HuH-7 (cell line): Measurements from ENCODE around the gene SCRN2.

Experiments
- DNase-seq: peaks from one replicate; pipeline ENCODE4 v3.0.0; 2011; ENCODE audit warnings: low spot score

Gene SCRN2

DNA sequence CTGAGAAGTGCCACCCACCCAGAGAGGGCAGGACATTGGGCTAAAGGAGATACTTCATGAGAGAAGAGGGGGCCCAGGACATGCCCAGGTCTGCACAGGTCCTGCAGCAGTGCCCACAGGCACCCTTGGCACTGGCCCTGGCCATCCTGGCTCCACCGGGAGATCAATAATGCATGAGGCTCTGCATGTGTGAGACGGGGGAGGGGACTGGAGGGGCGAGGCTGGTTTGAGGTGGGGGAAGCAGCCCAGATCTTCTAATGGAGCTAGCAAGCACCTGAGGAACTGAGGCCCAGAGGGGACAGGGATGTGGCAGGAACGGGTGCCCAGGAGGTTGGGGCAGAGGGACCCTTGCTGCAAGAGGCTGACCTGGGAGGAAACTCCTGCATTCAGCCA is 20.0 kb downstream of the SCRN2 start:
- no peak for DNase-seq

DNA sequence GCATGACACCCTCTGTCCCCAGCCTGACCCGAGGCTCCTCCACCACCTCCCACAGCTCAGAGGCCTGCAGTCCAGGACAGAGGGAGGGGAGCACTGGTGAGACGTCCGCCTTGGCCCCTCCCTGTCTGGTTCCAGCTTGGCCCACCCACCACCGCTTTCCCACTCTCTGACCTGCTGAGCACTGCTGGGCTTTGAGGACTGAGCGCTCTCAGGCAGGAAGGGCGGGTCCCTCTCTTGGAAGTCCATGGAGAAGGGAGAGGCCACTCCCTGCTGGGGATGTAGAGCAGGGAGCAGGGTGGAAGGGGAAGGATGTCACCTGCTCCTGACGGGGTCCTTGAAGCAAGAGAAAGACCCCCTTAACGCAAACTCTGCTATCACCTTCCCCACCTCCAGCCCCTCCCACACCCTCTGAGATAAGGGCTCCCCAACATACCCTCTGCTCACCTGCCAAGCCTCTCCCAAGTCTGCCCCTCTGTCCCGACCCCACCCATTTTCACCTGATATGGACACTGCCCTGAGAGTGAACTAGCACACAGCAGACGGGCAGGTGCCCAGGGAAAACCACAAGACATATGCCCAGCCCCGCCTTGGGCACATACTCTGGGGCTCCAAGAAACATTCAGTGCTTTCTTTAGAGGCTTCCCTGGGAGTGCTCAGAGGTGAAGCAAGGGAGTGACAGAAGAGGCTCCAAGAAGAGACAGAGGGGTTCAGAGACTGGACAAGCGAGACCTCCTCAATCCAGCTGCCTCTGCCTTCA is 20.9 kb downstream of the SCRN2 start:
- no peak for DNase-seq

DNA sequence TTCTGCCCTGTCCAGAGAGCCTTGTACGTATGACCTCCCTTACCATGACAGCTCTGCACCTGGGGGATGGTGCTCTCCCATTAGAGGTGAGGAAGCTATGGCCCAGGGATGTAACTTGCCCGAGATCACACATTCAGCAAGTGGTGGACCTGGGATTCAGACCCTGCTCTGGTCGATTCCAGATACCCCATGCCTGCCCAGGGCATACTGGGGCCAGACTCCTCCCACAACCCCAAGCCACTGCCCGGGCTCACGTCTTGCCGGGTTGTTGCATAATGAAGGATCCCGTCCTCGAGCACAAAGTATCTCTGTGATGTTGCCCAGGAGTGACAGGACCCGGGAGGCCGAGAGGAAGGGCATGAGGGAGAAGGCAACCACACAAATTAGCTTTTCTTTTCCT is 21.6 kb downstream of the SCRN2 start:
- no peak for DNase-seq

DNA sequence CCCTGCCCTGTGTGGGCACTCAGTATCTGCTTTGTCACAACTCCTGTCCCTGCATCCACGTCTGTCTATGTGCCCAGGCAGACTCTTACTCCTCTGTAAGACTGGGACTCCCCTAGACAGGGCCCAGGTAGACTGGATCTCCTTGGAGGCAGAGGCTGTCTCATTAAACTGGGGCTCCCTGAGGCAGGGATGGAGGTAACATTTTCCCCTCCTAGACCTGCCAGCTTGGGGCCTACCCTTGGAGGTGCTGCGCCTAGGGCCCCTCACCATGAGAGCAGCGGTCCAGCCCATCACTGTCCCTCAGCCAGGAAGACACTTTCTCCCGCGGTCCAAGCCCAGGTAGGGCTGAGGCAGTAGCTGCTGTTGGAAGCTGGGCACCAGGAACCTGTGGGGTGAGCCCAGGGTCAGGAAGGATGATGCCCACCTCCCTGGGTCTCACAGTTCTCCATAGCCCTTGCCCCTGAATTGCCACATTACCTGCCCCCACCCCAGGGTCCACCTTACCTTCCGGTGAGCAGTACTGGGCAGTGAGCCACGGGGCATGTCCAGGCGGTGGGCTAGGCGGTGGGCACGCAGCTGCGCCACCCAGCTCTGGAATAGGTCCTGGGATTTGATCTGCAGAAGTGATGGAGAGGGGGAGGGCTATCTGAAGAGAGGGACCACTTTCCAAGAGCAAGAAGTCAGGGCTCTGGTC is 22.9 kb downstream of the SCRN2 start:
- no peak for DNase-seq

DNA sequence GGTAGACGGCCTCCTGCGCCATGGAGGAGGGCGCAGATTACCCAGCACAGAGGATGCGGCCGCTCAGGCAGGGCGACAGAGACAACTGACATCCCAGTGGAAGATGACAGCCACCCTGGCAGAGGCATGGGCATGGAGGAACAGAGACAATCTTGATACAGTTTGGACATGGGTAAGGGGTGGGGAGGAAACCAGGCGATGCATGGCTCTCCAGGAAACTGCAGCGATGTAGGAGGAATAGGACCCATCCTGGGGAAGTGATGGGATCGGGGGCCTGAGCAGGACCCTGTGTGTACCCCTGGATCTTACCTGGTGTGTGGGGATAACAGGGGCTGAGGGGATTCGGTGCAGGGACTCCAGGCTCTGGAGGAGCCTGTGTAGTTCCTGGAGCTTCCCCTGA is 24.1 kb downstream of the SCRN2 start:
- no peak for DNase-seq

DNA sequence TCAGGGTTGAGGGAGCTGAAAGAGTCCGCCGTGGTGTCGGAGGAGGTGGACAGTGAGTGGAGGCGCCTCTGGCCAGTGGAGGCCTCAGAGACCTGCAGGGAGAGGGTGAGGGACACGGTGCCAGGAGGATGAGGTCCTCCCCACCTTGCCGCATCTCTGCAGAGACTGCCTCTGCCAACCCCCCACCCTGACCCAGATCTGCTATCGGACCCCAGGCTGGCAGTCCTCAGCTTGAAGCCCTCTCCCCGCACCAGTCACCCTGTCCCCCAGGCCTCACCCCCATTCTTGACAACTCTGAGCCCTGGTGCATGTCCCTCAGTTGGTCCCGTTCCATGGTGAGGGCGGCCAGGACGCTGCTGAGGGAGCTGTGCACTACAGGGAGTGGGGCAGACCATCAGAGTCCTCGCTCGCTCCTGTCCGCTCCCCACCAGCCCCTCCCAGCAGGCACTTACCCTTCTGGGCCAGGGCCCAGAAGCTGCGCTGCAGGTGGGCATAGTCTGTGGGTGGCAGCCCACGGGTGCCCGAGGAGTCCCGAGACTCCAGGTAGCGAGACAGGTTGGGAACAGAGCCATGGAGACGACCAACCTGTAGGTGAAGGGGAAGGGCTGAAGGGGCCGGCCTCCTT is 24.9 kb downstream of the SCRN2 start:
- no peak for DNase-seq

DNA sequence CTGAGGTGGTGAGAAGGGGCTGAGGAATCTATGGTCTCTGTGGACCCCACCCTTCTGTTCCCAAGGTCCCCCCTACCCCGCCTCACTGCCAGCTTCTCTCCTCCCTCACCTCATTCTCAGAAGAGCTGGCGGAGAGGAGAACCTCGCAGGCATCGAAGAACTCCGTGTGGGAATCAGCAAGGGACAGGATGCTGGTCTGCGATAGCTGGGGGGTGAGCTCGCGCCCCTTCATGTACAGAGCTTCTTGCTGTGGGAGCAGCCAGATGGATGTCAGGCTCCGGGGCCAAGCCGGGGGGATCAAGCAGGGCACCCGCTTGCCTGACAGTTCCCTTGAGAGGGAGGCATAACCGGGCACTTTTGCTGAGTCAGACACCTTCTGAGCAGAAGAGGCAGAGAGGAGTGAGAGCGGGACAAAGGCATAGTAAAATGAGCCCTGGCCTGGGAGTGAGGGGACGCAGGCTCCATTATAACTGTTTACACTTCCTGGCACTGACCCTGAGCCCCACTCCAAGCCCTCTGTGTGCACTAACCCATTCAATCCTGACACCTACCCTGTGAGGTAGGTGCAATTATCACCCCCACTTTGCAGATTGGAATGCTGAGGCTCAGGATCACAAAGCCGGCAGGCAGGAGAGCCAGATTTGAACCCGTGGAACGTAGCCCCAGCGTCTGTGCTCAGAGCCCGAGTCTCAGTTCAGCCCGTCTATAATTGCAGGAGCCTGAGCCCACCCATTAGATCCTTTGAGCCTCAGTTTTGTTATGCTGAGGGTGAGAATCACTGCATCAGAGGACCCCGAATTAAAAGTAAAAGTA is 25.8 kb downstream of the SCRN2 start:
- DNase-seq: no peak

DNA sequence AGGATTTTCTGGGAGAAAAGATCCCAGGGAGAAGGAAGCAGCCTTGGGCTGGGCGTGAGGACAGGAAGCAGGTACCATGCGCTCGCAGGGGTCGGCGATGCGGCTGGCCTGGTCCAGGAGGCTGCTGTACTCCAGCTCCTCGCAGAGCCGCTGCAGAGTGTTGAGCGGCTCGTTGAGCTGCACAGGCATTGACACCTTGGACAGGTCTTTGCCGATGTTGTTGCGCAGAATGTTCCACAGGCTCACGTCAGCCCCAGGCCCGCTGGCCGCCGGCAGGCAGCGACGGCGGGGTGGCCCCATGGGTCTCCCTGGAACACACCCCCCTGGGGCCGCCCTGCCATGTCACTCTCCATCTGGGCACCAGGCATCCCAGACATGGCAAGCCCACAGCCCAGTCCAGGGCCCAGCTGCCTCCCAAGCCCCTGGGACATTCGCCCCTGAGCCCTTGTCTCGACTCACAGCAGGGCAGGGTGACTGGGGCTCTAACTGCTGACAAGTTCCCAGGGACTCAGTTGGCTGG is 27.5 kb downstream of the SCRN2 start:
- DNase-seq: no peak

DNA sequence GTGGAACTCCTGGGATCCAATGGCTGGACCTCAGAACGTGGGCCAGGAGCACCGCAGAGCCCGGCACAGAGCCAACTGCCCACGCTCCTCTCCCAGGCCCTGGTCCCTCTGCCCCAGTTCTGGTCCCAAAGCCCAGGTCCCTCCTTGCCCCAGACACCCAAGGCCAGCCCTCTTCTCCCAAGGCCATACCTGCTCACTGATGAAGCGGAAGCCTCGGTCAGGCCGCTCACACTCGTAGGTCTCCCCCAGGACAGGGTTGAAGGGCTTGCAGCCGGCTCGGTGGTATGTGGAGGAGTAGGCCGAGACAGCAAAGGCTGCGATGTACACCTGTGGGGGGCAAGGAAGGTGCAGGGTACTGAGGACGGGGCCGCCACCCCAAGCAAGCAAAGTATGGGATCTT is 28.0 kb downstream of the SCRN2 start:
- DNase-seq: no peak

DNA sequence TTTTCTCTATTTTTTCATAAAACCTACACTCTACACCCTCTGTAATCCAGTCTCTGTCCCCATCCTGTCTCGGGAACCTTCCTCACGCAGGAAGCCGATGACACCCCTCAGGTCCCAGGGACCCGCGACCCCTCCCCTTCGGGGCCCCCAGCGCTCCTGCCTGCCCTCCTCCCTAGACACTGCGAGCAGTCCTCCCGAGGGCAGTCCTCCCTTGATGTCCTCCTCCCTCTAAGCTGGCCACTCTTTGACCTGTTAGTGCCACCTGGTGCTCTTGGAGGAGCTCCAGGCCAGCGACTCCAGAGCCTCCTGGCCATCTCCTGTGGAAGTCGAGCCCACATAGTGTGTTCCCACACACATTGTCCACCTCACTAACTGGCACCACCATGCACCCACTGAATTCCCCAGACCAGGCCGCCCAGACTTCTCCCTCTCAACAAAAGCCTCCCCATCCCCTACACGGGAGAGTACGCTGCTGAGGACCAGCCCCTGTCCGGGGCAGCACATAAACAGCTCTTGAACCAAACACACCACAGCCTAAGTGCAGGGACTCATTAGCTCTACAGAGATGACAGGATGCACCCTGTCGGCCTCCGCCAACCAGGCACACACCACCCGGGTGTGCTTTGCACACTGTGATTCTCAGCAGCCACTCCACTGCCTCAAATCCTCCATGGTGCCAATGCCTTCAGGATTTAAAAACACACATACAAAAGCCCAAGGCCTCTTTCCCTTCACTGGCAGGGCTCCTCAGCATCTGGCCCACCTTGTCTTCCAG is 28.7 kb downstream of the SCRN2 start:
- DNase-seq: no peak

DNA sequence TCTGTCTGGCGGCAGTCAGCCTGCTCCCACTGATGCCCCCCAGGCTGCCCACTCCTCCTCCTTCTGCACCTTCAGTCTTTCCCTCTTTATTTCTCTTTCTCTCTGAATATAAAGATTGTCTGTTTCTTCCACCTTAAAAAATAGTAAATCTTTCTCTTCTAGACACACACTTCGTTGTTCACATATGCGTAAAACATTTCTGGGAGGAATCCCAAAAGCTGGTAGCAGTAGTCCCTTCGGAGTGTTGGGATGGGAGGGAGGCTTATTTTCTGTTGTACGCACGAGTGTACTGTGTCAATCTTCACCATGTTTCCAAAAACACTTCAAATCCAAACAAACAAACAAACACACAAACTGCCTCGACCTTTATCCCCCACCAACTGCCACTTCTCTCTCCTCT is 29.4 kb downstream of the SCRN2 start:
- no peak for DNase-seq

DNA sequence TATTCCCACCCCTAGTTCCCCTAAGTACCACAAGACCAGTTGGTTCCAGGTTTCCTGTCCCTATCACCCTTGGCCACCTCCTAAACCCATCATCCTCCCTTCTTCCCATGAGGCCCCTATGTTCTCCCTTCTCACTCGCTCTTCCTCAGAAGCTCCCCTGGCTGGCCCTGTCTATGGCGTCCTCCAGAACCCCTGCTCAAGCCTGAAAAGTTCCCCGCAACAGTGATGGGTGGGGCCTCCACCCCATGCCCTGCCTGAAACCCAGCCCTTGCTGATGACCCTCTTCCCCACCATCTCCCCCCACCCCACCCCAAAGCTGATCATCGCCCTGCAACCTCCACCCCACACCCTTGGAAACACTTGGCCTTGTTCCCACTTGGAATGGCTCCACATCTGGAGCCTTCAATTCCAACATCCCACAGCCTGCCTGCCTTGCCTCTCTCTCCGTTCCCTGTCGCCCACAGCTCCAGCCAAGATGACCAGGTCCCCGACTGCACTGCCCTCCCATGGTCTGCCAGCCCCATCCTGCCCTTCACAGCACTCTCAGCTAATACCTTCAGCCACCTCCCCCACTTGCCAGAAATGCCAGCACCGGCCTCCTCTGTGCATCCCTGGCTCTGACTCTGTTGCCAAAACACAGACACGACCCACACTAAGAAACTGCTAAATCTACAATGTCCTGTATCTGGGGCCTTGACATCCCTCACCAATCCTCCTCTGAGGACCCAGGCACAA is 30.0 kb downstream of the SCRN2 start:
- DNase-seq: no peak

DNA sequence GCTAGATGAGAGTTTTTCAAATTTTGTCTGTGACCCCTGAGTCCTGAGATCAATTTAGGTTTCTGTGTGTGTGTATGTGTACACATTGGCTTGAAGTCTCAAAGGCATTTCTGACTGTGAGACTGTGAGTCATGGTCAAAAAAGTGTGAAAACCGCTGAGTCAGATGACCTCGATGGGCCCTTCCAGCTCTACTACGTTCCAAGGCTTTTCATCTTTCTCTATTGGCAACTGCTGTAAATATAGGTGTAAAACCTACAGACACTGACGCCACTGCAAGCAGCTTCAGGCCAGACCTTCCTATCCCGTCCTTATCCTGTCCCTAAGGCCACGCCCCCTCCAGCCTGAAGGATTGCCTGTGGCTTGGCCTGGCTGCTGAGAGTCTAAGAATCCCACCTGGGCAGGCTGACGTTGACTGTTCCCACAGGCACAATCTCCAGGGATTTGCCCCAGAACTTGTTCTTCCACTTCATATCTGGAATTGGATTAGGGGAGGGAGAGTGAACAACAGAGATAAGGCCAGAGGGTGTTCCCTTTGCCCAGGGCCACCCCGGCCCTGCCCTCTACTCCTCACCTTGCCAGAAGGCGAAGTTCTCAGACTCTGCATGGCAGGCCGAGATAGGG is 30.8 kb downstream of the SCRN2 start:
- peak; percentile 55 for DNase-seq

DNA sequence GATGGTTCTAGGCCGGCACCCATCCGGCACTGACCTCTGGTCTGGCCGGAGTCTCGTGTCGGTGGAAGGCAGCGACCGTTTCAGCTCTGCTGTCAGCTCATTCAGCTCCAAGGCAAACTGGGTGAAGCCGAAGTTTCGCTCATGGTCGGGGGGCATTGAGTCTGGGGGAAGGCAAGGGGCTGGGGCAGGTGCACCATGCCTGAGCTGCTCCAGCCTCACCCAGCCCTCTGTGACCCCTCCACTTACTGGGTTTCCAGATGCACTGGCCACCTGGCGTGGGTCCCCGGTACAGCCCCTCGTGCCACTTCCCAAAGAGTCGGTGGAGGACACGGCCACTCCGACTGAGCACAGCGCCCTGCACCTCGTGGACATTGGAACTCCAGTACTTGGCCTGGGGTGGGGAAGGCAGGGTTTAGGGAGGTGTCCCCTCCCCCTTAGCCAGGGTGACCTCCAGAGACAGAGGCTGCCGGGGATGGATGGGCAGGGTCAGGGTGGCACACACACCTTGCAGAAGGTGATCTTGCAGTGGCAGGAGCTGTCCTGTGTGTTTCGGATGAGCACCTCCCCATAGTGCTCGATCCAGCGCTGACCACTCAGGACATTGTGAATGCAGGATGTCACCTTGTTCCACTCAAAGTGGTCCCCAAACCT is 32.1 kb downstream of the SCRN2 start:
- no peak for DNase-seq

DNA sequence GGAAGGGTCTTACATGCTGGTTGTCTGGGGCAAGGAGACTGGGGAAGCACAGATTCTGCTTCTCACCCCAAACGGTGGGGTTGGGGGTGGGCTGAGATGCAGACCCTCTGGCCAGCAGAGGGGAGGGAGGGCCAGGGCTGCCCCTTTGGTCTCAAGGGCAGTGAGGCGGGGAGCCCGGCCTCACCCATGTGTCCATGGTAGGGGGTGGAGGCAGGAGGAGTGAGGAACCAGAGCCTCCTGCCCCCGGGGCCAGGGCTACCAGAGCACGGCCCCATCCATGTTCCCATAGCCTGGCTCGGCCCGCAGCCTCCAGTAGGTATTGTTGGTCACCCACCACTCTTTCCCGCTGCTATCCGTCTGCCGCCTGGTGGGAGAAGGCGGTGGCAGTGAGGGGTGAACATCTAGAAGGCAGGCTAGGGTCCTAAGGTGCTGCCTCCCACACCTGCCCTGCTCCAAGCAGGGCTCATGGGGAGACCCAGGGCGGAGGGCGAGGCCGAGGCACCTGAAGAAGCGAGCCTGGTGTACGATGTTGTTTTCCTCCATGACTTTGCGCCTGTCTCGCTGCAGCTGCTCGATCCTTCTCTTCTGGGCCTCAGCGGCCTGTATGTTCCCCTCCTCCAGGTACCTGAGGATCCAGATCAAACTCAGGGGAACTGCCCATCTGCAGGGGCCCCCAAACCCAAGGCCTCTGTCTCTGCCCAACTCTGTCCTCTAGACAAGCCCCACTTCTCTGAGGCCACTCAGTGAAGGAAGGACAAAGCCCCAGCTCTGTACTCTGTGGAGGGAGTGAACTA is 32.8 kb downstream of the SCRN2 start:
- DNase-seq: no peak

DNA sequence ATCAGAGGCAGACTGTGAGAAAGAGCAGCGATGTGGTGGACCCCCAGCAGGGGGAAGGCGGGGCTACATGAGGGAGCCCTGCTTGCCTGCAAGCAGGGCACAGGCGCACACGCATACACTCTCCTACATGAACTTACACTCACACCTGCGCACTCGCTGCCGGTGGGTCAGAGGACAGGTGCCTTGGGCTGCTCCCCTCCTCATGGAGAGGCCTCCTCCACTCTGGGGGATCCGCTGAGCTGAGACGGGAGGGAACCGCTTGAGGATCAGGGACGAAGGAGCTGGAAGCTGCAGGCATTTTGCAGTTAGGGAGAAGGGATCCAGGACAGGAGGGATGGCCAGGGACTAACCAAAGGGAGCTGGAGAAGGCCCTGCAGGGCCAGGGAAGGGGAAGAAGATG is 33.7 kb downstream of the SCRN2 start:
- no peak for DNase-seq

DNA sequence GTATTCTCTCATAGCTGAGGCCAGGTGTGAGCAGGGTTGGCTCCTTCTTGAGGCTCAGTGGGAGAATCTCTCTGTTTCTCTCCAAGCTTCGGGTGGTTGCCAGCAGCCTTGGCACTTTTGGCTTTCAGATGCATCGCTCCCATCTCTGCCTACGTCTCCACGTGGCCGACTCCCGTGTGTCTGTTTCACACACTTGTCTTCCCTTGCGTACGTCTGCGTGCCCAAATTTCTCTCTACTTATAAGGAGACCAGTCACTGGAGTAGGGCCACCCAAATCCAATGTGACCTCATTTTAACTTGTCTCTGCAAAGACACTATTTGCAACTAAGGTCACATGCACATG is 34.2 kb downstream of the SCRN2 start:
- no peak for DNase-seq

DNA sequence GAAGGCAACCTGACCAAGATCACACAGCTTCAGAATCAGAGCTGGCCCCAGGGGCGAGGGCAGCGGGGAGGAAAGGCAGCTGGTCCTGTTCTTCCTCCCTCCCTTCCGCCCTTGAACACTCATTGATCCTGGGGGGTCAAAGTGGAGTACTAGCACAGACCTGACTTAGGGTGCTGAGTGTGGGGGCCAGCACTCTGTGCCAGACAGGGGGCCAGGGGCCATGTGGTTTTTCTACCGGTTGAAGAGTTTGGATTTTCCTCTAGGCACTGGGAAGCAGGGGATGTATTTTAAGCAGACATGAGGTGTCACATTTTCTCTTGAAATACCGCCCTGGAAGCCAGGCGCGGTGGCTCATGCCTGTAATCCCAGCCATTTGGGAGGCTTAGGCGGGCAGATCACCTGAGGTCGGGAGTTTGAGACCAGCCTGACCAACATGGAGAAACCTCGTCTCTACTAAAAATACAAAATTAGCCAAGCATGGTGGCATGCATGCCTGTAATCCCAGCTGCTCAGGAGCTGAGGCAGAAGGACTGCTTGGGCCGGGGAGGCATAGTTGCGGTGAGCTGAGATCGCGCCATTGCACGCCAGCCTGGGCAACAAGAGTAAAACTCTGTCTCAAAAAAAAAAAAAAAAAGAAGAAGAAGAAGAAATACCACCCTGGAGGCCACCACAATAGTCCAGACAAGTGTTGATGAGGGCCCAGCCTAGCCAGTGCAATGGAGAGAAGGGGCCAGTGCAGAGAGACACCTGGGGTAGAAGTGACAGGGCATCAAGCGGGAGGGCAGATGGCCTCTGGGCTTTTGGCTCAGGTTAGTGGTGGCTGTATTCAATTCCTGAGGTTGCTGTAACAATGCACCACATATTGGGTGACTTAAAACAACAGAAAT is 34.8 kb downstream of the SCRN2 start:
- no peak for DNase-seq
